Testis (tissue), 2 donors: ENCODE measurements around the gene TENM4.

ENCODE experiments used
- CTCF ChIP-seq, 3 experiments: fragments of 450-650 bp in 2 of 3; fragments of 200-600 bp in 1 of 3; sonication (generic) in 1 of 3; IDR thresholded peaks; one replicate each; pipeline ENCODE4 v1.5.1; 2016 to 2019; ENCODE audit warnings: antibody characterized with exemption in 3 of 3, mild to moderate bottlenecking in 2 of 3, moderate library complexity in 1 of 3
- POLR2A ChIP-seq: fragments of 450-650 bp; IDR thresholded peaks from one replicate; pipeline ENCODE4 v1.6.1; 2017; ENCODE audit warnings: antibody characterized with exemption, mild to moderate bottlenecking, moderate library complexity

DNA sequence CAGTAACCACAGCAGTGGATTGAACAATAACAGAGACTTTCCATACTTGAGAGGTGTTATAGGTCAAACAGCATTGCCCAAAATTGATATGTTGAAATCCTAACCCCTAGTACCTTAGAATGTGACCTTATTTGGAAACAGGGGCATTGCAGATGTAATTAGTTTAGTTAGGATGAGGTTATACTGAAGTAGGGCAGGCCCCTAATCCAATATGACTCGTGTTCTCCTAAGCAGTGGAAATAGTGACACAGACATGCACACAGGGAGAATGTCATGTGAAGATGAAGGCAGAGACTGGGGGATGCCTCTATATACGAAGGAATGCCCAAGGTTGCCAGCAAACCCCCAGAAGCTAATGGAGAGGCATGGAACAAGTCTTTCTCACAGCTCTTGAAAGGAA is 270.5 kb downstream of the TENM4 start:
- TF ChIP-seq CTCF (IDR thresholded peaks at IDR 0.05), result no peak
- TF ChIP-seq POLR2A, result no peak
